SK-N-SH (cell line): ENCODE data around the gene FZR1. TPM values are rescaled to one million over a fixed set of nuclear protein-coding genes. Genes with fewer than 3 reads are reported as not detected.
A peak's percentile ranks its signal among the peaks of the same experiment; 100 is the strongest.

Source experiments
- CTCF ChIA-PET: fragments of 300-600, 350-600 bp; formaldehyde crosslinking; extraction: SDS; loops from one replicate; lab custom pipeline; 2021; lab: Yijun Ruan, JAX
- POLR2A ChIA-PET: fragments of 350-600 bp; sonication (Branson Sonifier 250); formaldehyde crosslinking; extraction: SDS; loops from one replicate; lab custom pipeline; 2020; ENCODE audit warnings: antibody characterized with exemption, inconsistent platforms; lab: Yijun Ruan, JAX
- DNase-seq: peaks from one replicate; pipeline ENCODE4 v3.0.0; 2012
- H2AFZ ChIP-seq: fragments of 200-600 bp; sonication (generic); 2 replicates; pipeline ENCODE4 v1.8.1; 2016; ENCODE audit warnings: antibody characterized with exemption, mild to moderate bottlenecking, low read depth
- H3F3A ChIP-seq: fragments of 200-600 bp; sonication (generic); replicated peaks from 2 replicates; pipeline ENCODE3; 2016; ENCODE audit warnings: antibody characterized with exemption, mild to moderate bottlenecking; ENCODE audit not compliant: insufficient read depth
- H3K27ac ChIP-seq, 2 experiments: fragments of 200-500 bp in 1 of 2; fragments of 200-600 bp in 1 of 2; sonication (Bioruptor generic) in 1 of 2; sonication (generic), shearing (Covaris generic) in 1 of 2; 2 replicates each; pipeline versions ENCODE4 v1.5.1 to v1.6.1; 2014 to 2016; ENCODE audit warnings: low read depth in 2 of 2, inconsistent platforms in 1 of 2, low read length in 1 of 2, mild to moderate bottlenecking in 1 of 2, mixed read lengths in 1 of 2
- H3K27me3 ChIP-seq: fragments of 200-600 bp; sonication (generic), shearing (Covaris generic); 2 replicates; pipeline ENCODE4 v1.6.1; 2016; ENCODE audit warnings: mixed run types; ENCODE audit not compliant: insufficient read depth
- H3K36me3 ChIP-seq, 2 experiments: fragments of 200-500 bp in 1 of 2; fragments of 200-600 bp in 1 of 2; sonication (Bioruptor generic) in 1 of 2; sonication (generic) in 1 of 2; replicated peaks in 1 of 2; 2 replicates each; pipeline versions ENCODE3 to v1.5.1; 2014 to 2016; ENCODE audit warnings: low read length in 1 of 2, mild to moderate bottlenecking in 1 of 2; ENCODE audit not compliant: insufficient read depth in 2 of 2, control insufficient read depth in 1 of 2
- H3K4me1 ChIP-seq, 2 experiments: fragments of 200-500 bp in 1 of 2; fragments of 200-600 bp in 1 of 2; sonication (Bioruptor generic) in 1 of 2; sonication (generic), shearing (Covaris generic) in 1 of 2; 2 replicates each; pipeline versions ENCODE4 v1.5.1 to v1.6.1; 2014 to 2016; ENCODE audit warnings: low read depth in 1 of 2, low read length in 1 of 2, mixed run types in 1 of 2; ENCODE audit not compliant: insufficient read depth in 2 of 2, control insufficient read depth in 1 of 2
- H3K4me2 ChIP-seq: fragments of 200-600 bp; sonication (generic), shearing (Covaris generic); 2 replicates; pipeline ENCODE4 v1.6.1; 2017; ENCODE audit warnings: mixed run types
- H3K4me3 ChIP-seq, 2 experiments: fragments of 200-500 bp in 1 of 2; fragments of 200-600 bp in 1 of 2; sonication (Bioruptor generic) in 1 of 2; sonication (generic), shearing (Covaris generic) in 1 of 2; 2 replicates each; pipeline versions ENCODE4 v1.5.1 to v1.8.1; 2014 to 2016; ENCODE audit warnings: low read depth in 2 of 2, inconsistent platforms in 1 of 2, low read length in 1 of 2, mild to moderate bottlenecking in 1 of 2, mixed read lengths in 1 of 2, moderate library complexity in 1 of 2
- H3K79me2 ChIP-seq: fragments of 200-600 bp; sonication (generic); 2 replicates; pipeline ENCODE4 v1.8.1; 2017; ENCODE audit warnings: mild to moderate bottlenecking; ENCODE audit not compliant: insufficient read depth
- H3K9ac ChIP-seq: fragments of 200-600 bp; sonication (generic); 2 replicates; pipeline ENCODE4 v1.6.1; 2017; ENCODE audit warnings: mixed run types
- H3K9me2 ChIP-seq: fragments of 200-600 bp; sonication (generic); 2 replicates; pipeline ENCODE4 v1.6.1; 2017; ENCODE audit warnings: mixed run types
- H3K9me3 ChIP-seq: fragments of 200-600 bp; sonication (generic); 2 replicates; pipeline ENCODE4 v1.6.1; 2017; ENCODE audit warnings: mixed run types, mild to moderate bottlenecking, moderate library complexity
- H4K20me1 ChIP-seq: fragments of 200-600 bp; sonication (generic); 2 replicates; pipeline ENCODE4 v1.6.1; 2017; ENCODE audit warnings: mild to moderate bottlenecking, mixed run types; ENCODE audit not compliant: insufficient read depth
- CHD2 ChIP-seq: fragments of 150-350 bp; IDR thresholded peaks from 2 replicates; pipeline ENCODE4 v1.6.1; 2018; ENCODE audit warnings: low read length; ENCODE audit not compliant: partially characterized antibody
- EP300 ChIP-seq, 2 experiments: IDR thresholded peaks; 2 replicates each; pipeline versions ENCODE4 v1.4.0 to v1.6.1; 2012; ENCODE audit warnings: borderline replicate concordance in 1 of 2, low read depth in 1 of 2, low read length in 1 of 2
- FOSL2 ChIP-seq: IDR thresholded peaks from 2 replicates; pipeline ENCODE4 v1.4.0; 2012; ENCODE audit warnings: low read depth, mild to moderate bottlenecking, moderate library complexity, borderline replicate concordance
- FOXM1 ChIP-seq: IDR thresholded peaks from 2 replicates; pipeline ENCODE4 v1.4.0; 2012; ENCODE audit warnings: low read depth, mild to moderate bottlenecking
- GABPA ChIP-seq: IDR thresholded peaks from 2 replicates; pipeline ENCODE4 v1.4.0; 2012; ENCODE audit warnings: low read depth, mild to moderate bottlenecking
- JUND ChIP-seq: IDR thresholded peaks from 2 replicates; pipeline ENCODE4 v1.4.0; 2012
- MEF2A ChIP-seq: IDR thresholded peaks from 2 replicates; pipeline ENCODE4 v1.4.0; 2012; ENCODE audit warnings: low read depth, borderline replicate concordance
- MXI1 ChIP-seq: IDR thresholded peaks from 2 replicates; pipeline ENCODE4 v1.6.1; 2012; ENCODE audit warnings: mild to moderate bottlenecking, low read depth, low read length, improper control_type of control experiment
- RAD21 ChIP-seq: IDR thresholded peaks from 2 replicates; pipeline ENCODE4 v1.6.1; 2012; ENCODE audit warnings: mild to moderate bottlenecking, low read length
- SIN3A ChIP-seq: IDR thresholded peaks from 2 replicates; pipeline ENCODE4 v1.6.1; 2012; ENCODE audit warnings: low read depth, mild to moderate bottlenecking, low read length, moderate library complexity, borderline replicate concordance
- TAF1 ChIP-seq: IDR thresholded peaks from 2 replicates; pipeline ENCODE4 v1.6.1; 2012; ENCODE audit warnings: low read depth, mild to moderate bottlenecking, low read length, moderate library complexity, borderline replicate concordance
- YY1 ChIP-seq: IDR thresholded peaks from 2 replicates; pipeline ENCODE4 v1.4.0; 2012; ENCODE audit warnings: low read depth, mild to moderate bottlenecking
- WGBS: methylation state at CpG from one replicate; pipeline ENCODE4 v1.1.6; 2017; ENCODE audit warnings: low lambda C conversion rate; 5-methylcytosine and 5-hydroxymethylcytosine counted together
- polyA plus RNA-seq, 3 experiments: library from polyadenylated mRNA; depleted of rRNA; stranded (reverse); fragments of >200 nt; gene quantifications; 2 replicates each; pipeline ENCODE4 v1.2.3, GENCODE V29; 2012
- TF ChIP-seq, protein P1 (sequence below): IDR thresholded peaks from 2 replicates; pipeline ENCODE4 v1.4.0; 2012; ENCODE audit warnings: low read depth
- TF ChIP-seq, protein P2 (sequence below): fragments of 150-350 bp; IDR thresholded peaks from 2 replicates; pipeline ENCODE4 v1.6.1; 2017; ENCODE audit warnings: antibody characterized with exemption, low read length, low read depth, borderline replicate concordance
- TF ChIP-seq, protein P3 (sequence below): IDR thresholded peaks from 2 replicates; pipeline ENCODE4; 2012
- TF ChIP-seq, protein P4 (sequence below): fragments of 150-350 bp; IDR thresholded peaks from 2 replicates; pipeline ENCODE4 v1.6.1; 2016; ENCODE audit warnings: mild to moderate bottlenecking, low read depth, low read length
- TF ChIP-seq, protein P5 (sequence below): IDR thresholded peaks from 2 replicates; pipeline ENCODE4 v1.4.0; 2012; ENCODE audit warnings: low read depth, borderline replicate concordance

FZR1 gene
- polyA plus RNA-seq, 1 of the 3 experiments (the other 2 are of a cell fraction) = 36.3 TPM

DNA sequence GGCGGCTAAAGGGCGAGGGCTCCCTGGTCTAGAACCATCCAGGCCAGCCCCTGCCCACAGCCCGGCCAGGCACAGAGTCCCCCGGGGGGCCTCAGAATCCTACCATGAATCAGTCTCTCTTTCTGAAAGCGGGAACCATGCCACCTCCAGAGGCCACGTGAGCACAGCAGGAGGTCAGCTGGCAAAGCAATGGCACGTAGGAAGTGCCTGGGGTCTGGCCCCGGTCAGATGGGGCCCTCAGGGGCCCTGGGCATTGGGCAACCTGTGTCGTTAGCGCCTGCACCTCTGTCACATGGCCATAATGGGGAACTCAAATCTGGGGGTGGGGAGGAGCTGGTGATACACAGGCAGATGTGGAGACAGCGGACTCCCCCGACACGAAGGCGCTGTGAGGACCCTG lies 42.5 kb downstream of the FZR1 start (continued):
- TF ChIP-seq RAD21 (no peak), JUND (no peak)
- TF ChIP-seq, protein P1, sequence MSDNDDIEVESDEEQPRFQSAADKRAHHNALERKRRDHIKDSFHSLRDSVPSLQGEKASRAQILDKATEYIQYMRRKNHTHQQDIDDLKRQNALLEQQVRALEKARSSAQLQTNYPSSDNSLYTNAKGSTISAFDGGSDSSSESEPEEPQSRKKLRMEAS = no peak

DNA sequence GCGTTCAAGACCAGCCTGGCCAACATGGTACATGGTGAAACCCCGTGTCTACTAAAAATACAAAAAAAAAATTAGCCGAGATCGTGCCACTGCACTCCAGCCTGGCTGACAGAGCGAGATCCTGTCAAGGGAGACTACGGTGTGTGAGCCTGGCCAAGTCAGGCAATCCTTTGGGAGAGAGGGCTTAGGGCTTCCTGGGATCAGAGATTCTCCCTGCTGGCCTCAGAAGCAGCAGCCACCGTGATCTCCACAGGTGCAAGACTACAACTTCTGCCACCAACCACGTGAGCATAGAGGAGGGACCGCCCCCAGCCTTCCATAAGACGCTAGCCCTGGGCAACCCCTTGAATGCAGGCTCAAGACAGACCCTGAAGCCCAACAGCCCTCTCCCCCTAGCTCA lies 43.7 kb downstream of the FZR1 start:
- POLR2A ChIA-PET = no interaction called here
- Histone ChIP-seq H3K9ac (no peak overlapping the region), H3K4me1 (peaks cover 0 to 3% of the 10 kb centered on the region in 2 experiments; a peak in 1 of 4 replicates), H3K9me3 (no peaks in the 10 kb centered on the region), H3K36me3 (peaks cover 0 to 26% of the 10 kb centered on the region in 2 experiments), H3K4me3 (no peak overlapping the region), H2AFZ (no peak overlapping the region), H3K9me2 (no peaks in the 10 kb centered on the region), H3K79me2 (peaks cover 38% of the 10 kb centered on the region; the same call in 1 of the 2 replicates), H4K20me1 (0 out of 2 replicates have a peak, but pooled peaks cover 5% of the 10 kb centered on the region), H3K4me2 (no peak overlapping the region), H3K27ac (no peak overlapping the region), H3K27me3 (no peaks in the 10 kb centered on the region), H3F3A (peaks cover 7% of the 10 kb centered on the region)
- CTCF ChIA-PET = interaction anchor here (6.0 kb wide), 1 partner anchor 7 kb away, joined by 73 read pairs; the partner anchor contains the start of gene MFSD12
- DNase-seq = peak; percentile 16
- WGBS = 83% methylated on average over 10 of the region's 10 CpGs
- TF ChIP-seq FOSL2 = no peak
- no peak for TF ChIP-seq MXI1
- TF ChIP-seq, protein P2, sequence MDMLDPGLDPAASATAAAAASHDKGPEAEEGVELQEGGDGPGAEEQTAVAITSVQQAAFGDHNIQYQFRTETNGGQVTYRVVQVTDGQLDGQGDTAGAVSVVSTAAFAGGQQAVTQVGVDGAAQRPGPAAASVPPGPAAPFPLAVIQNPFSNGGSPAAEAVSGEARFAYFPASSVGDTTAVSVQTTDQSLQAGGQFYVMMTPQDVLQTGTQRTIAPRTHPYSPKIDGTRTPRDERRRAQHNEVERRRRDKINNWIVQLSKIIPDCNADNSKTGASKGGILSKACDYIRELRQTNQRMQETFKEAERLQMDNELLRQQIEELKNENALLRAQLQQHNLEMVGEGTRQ = no peak
- TF ChIP-seq, protein P3, sequence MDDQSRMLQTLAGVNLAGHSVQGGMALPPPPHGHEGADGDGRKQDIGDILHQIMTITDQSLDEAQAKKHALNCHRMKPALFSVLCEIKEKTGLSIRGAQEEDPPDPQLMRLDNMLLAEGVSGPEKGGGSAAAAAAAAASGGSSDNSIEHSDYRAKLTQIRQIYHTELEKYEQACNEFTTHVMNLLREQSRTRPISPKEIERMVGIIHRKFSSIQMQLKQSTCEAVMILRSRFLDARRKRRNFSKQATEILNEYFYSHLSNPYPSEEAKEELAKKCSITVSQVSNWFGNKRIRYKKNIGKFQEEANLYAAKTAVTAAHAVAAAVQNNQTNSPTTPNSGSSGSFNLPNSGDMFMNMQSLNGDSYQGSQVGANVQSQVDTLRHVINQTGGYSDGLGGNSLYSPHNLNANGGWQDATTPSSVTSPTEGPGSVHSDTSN = no peak
- no peak for TF ChIP-seq TAF1

DNA sequence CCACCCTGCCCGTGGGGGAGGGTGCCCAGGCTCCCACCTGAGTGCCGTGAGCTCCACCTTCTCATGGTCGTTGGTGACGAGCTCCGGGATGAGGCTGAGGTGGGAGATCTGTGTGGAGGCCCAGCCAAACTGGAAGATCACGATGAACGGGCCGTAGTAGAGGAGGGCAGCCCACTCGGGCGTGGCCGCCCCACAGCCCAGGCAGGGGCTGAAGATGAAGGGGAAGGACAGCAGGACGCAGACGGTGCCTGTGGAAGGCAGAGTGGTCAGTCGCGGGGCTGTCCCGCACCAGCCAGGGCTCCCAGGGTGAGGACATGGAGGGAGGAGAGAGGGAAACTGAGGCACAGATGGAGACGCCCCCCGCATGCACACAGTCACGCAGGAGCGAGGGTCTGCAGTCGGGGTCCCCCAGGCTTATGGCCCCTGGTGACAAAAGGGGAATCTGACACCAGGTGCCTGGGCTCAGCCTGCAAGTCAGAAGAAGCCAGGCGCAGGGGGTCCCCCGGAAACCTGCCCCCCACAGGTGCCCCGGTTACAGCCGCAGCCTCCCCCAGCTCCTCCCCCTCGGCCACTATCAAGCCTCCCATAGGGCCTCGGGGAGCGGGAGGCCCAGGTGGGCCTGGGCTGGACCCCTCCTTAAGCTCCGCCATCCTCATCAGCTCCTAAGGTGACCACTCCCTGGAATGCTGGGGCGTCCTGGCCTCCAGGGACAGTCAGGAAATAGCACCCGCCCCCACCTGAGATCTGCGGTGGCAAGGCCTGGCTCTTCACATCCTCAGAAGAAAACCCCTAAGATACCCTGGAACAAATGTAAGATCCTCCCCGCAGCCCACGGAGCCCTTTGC lies 45.1 kb downstream of the FZR1 start:
- Histone ChIP-seq H3K4me1 (peaks cover 3 to 9% of the 10 kb centered on the region in 2 experiments; a peak in 1 of 4 replicates), H4K20me1 (peaks cover 10% of the 10 kb centered on the region; the same call in 1 of the 2 replicates), H3K27ac (no peak overlapping the region), H3K79me2 (peaks cover 51% of the 10 kb centered on the region), H3K9ac (no peak overlapping the region), H3K9me3 (no peaks in the 10 kb centered on the region), H3F3A (peaks cover 7% of the 10 kb centered on the region), H3K4me3 (no peak overlapping the region), H3K9me2 (no peaks in the 10 kb centered on the region), H3K36me3 (peaks cover 0 to 19% of the 10 kb centered on the region in 2 experiments), H2AFZ (no peak overlapping the region), H3K4me2 (no peak overlapping the region), H3K27me3 (no peaks in the 10 kb centered on the region)
- POLR2A ChIA-PET = no interaction called here
- 97% methylated on average over 16 of the region's 34 CpGs for WGBS
- CTCF ChIA-PET = interaction anchor here (1.1 kb wide), 1 partner anchor 35 kb away, joined by 4 read pairs; no protein-coding TSS in a partner anchor
- DNase-seq = peak; percentile 17
- TF ChIP-seq, protein P4, sequence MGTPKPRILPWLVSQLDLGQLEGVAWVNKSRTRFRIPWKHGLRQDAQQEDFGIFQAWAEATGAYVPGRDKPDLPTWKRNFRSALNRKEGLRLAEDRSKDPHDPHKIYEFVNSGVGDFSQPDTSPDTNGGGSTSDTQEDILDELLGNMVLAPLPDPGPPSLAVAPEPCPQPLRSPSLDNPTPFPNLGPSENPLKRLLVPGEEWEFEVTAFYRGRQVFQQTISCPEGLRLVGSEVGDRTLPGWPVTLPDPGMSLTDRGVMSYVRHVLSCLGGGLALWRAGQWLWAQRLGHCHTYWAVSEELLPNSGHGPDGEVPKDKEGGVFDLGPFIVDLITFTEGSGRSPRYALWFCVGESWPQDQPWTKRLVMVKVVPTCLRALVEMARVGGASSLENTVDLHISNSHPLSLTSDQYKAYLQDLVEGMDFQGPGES = no peak
- TF ChIP-seq FOXM1 (no peak), YY1 (no peak), SIN3A (no peak), GABPA (no peak), TAF1 (no peak), FOSL2 (no peak), CHD2 (no peak), MXI1 (no peak), MEF2A (no peak), EP300 (IDR thresholded peaks at IDR 0.05; ENCODE audit: borderline replicate concordance in 1 of 2, low read depth in 1 of 2, low read length in 1 of 2) (no peak)
- TF ChIP-seq, protein P5, sequence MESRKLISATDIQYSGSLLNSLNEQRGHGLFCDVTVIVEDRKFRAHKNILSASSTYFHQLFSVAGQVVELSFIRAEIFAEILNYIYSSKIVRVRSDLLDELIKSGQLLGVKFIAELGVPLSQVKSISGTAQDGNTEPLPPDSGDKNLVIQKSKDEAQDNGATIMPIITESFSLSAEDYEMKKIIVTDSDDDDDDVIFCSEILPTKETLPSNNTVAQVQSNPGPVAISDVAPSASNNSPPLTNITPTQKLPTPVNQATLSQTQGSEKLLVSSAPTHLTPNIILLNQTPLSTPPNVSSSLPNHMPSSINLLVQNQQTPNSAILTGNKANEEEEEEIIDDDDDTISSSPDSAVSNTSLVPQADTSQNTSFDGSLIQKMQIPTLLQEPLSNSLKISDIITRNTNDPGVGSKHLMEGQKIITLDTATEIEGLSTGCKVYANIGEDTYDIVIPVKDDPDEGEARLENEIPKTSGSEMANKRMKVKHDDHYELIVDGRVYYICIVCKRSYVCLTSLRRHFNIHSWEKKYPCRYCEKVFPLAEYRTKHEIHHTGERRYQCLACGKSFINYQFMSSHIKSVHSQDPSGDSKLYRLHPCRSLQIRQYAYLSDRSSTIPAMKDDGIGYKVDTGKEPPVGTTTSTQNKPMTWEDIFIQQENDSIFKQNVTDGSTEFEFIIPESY = no peak
- TF ChIP-seq, protein P1 = no peak
